Keratinocyte (primary cell): ENCODE measurements around the gene DUSP12. TPM values are rescaled to one million over a fixed set of nuclear protein-coding genes. Genes with fewer than 3 reads are reported as not detected.

Experiments used
- DNase-seq: peaks from one replicate; pipeline ENCODE4 v3.0.0-alpha.2; 2011; ENCODE audit warnings: low read depth, missing footprints, low spot score
- FAIRE-seq: peaks from 2 replicates; lab custom pipeline; 2011; peaks lifted over from hg19 to GRCh38; lab: Jason Lieb, UNC
- H2AFZ ChIP-seq: 2 replicates; pipeline ENCODE4 v1.6.0; 2012; ENCODE audit warnings: low read length, control low read depth, inconsistent platforms; ENCODE audit not compliant: control insufficient read depth
- H3K27ac ChIP-seq: 2 replicates; pipeline ENCODE4 v1.5.1; 2011; ENCODE audit warnings: low read length; ENCODE audit not compliant: control insufficient read depth, insufficient read depth
- H3K27me3 ChIP-seq: 3 replicates; pipeline ENCODE4 v1.6.0; 2011; ENCODE audit warnings: low read length; ENCODE audit not compliant: control insufficient read depth, insufficient read depth; ENCODE audit errors: extremely low read depth
- H3K36me3 ChIP-seq, 2 experiments: 2 replicates in 1 of 2; 3 replicates in 1 of 2; pipeline ENCODE4 v1.5.1; 2011; ENCODE audit warnings: low read length in 2 of 2, mild to moderate bottlenecking in 1 of 2; ENCODE audit not compliant: control insufficient read depth in 2 of 2, insufficient read depth in 2 of 2; ENCODE audit errors: extremely low read depth in 1 of 2
- H3K4me1 ChIP-seq: 3 replicates; pipeline ENCODE4 v1.5.1; 2011; ENCODE audit warnings: low read length; ENCODE audit not compliant: control insufficient read depth, insufficient read depth; ENCODE audit errors: extremely low read depth
- H3K4me2 ChIP-seq: 3 replicates; pipeline ENCODE4 v1.6.0; 2011; ENCODE audit warnings: low read depth, low read length; ENCODE audit not compliant: control insufficient read depth, insufficient read depth; ENCODE audit errors: extremely low read depth
- H3K4me3 ChIP-seq, 3 experiments: fragments of 200-600 bp in 1 of 3; sonication (generic) in 1 of 3; 2 replicates in 2 of 3; 3 replicates in 1 of 3; pipeline ENCODE4 v1.5.1; 2011 to 2016; ENCODE audit warnings: low read length in 3 of 3, mild to moderate bottlenecking in 3 of 3, control low read depth in 2 of 3, inconsistent platforms in 1 of 3, low read depth in 1 of 3, mixed read lengths in 1 of 3, mixed run types in 1 of 3, moderate library complexity in 1 of 3; ENCODE audit not compliant: control insufficient read depth in 2 of 3, insufficient read depth in 2 of 3; ENCODE audit errors: extremely low read depth in 1 of 3
- H3K79me2 ChIP-seq: 2 replicates; pipeline ENCODE4 v1.6.0; 2012; ENCODE audit warnings: low read length; ENCODE audit not compliant: control insufficient read depth, insufficient read depth
- H3K9ac ChIP-seq: 3 replicates; pipeline ENCODE4 v1.6.0; 2011; ENCODE audit warnings: low read length; ENCODE audit not compliant: control insufficient read depth, insufficient read depth; ENCODE audit errors: extremely low read depth
- H3K9me1 ChIP-seq: 3 replicates; pipeline ENCODE4 v1.6.0; 2011; ENCODE audit warnings: low read length; ENCODE audit not compliant: control insufficient read depth, insufficient read depth; ENCODE audit errors: extremely low read depth
- H3K9me3 ChIP-seq: 2 replicates; pipeline ENCODE4 v1.5.1; 2012; ENCODE audit warnings: low read depth, low read length; ENCODE audit not compliant: control insufficient read depth
- H4K20me1 ChIP-seq: 3 replicates; pipeline ENCODE4 v1.6.0; 2011; ENCODE audit warnings: low read length; ENCODE audit not compliant: control insufficient read depth, insufficient read depth; ENCODE audit errors: extremely low read depth
- EZH2 ChIP-seq: IDR thresholded peaks from one replicate; pipeline ENCODE4 v1.6.1; 2012; ENCODE audit warnings: inconsistent platforms, mild to moderate bottlenecking, low read length, moderate library complexity
- dilution Hi-C: fragments of 300-500 bp; cut with MboI; formaldehyde crosslinking; loops from one replicate; pipeline ENCODE4 v1.7.0; 2020; ENCODE audit warnings: low sequenced_read_pairs; ENCODE audit not compliant: extremely low pct_ligation_motif_present
- polyA minus RNA-seq, 3 experiments: library from RNA; depleted of rRNA, polyadenylated mRNA; stranded (reverse); fragments of >200 nt; gene quantifications; 1 replicate in 1 of 3; 2 replicates in 1 of 3; 3 replicates in 1 of 3; pipeline ENCODE4 v1.2.3, GENCODE V29; 2011
- polyA plus RNA-seq, 5 experiments: library from polyadenylated mRNA; depleted of rRNA in 3 of 5; stranded (reverse) in 3 of 5; stranded (forward) in 1 of 5; unstranded in 1 of 5; fragments of >200 nt; gene quantifications; 1 replicate in 1 of 5; 2 replicates in 3 of 5; 3 replicates in 1 of 5; pipeline versions ENCODE4 v1.2.1 to v1.2.3, GENCODE V29; 2011 to 2012; ENCODE audit warnings: missing spikeins in 2 of 5, low read depth in 1 of 5, low replicate concordance in 1 of 5
- TF ChIP-seq, protein P1 (sequence below), 3 experiments: IDR thresholded peaks in 1 of 3; conservative IDR thresholded peaks in 1 of 3; optimal IDR thresholded peaks in 1 of 3; 2 replicates in 2 of 3; 3 replicates in 1 of 3; pipeline versions ENCODE3 to v1.5.1; 2011; ENCODE audit warnings: low read length in 3 of 3, mild to moderate bottlenecking in 3 of 3, moderate library complexity in 2 of 3, control low read depth in 1 of 3, inconsistent platforms in 1 of 3; ENCODE audit not compliant: insufficient read depth in 2 of 3; ENCODE audit errors: extremely low read depth in 1 of 3

Gene DUSP12, protein sequence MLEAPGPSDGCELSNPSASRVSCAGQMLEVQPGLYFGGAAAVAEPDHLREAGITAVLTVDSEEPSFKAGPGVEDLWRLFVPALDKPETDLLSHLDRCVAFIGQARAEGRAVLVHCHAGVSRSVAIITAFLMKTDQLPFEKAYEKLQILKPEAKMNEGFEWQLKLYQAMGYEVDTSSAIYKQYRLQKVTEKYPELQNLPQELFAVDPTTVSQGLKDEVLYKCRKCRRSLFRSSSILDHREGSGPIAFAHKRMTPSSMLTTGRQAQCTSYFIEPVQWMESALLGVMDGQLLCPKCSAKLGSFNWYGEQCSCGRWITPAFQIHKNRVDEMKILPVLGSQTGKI
- polyA plus RNA-seq, result 22.6 to 35.3 TPM (median 27.6 TPM) in 3 replicates
- polyA plus RNA-seq (2011; ENCODE audit: low read depth), result 11.8 TPM
- 28.6 and 37.5 TPM in 2 replicates for polyA plus RNA-seq (2011; cell fraction: cytosol; rRNA removed)
- polyA plus RNA-seq (2011; cell fraction: nucleus; rRNA removed), result 22.4 and 24.5 TPM in 2 replicates
- 21.4 and 22.4 TPM in 2 replicates for polyA plus RNA-seq (2012; ENCODE audit: low replicate concordance)
- 2.3 to 16.0 TPM (median 4.9 TPM) in 3 replicates for polyA minus RNA-seq
- 18.2 TPM for polyA minus RNA-seq (2011; cell fraction: cytosol; rRNA and poly(A)+ RNA removed)
- 4.6 and 5.5 TPM in 2 replicates for polyA minus RNA-seq (2011; cell fraction: nucleus; rRNA and poly(A)+ RNA removed)

DNA sequence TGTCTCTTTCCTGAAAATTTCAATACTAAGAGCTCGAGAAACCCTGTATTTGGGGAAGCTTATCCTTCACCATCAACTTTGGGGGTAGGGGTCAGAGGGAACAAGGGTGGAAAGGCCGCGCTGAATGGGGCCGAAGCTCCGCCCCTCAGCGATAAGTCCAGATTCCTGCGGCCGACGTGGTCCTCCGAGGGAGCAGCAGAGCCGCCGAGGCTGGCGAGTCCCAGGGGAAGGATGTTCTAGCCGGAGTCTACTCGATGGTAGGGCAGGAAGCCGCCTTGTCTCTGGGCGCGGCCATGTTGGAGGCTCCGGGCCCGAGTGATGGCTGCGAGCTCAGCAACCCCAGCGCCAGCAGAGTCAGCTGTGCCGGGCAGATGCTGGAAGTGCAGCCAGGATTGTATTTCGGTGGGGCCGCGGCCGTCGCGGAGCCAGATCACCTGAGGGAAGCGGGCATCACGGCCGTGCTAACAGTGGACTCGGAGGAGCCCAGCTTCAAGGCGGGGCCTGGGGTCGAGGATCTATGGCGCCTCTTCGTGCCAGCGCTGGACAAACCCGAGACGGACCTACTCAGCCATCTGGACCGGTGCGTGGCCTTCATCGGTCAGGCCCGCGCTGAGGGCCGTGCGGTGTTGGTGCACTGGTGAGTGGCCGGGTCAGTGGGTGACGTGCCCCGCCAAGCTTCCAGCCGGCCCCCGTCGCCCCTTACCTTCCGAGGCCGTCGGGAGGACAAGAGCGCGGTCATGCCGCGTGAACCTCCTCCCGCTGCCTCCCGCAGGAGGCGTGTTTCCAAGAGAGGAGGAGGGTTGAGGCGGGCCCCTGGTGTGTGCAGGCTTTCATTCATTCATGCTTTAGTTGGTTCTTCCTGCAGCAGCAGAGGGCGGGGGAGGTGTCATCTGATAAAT lies at the start of gene DUSP12:
DUSP12 (plus strand) TSS at position 278 of the 899 bp plus-strand sequence; CDS start at position 294, 16 bp downstream.
- Histone ChIP-seq H3K9me3 (no peaks in the 10 kb centered on the region), H3K4me1 (peaks cover 14% of the 10 kb centered on the region), H3K4me2 (peak within 1 kb of the TSS; percentile 96), H3K4me3 (peak within 1 kb of the TSS; percentile 87 to 96 (median 93)), H3K79me2 (peaks cover 28% of the 10 kb centered on the region), H3K9ac (peak within 1 kb of the TSS; percentile 96), H3K9me1 (no peaks in the 10 kb centered on the region), H3K27ac (peak within 1 kb of the TSS; percentile 93), H3K27me3 (no peaks in the 10 kb centered on the region), H4K20me1 (no peaks in the 10 kb centered on the region), H3K36me3 (peaks cover 8 to 11% of the 10 kb centered on the region in 2 experiments), H2AFZ (peak within 1 kb of the TSS; percentile 98)
- TF ChIP-seq, protein P1, sequence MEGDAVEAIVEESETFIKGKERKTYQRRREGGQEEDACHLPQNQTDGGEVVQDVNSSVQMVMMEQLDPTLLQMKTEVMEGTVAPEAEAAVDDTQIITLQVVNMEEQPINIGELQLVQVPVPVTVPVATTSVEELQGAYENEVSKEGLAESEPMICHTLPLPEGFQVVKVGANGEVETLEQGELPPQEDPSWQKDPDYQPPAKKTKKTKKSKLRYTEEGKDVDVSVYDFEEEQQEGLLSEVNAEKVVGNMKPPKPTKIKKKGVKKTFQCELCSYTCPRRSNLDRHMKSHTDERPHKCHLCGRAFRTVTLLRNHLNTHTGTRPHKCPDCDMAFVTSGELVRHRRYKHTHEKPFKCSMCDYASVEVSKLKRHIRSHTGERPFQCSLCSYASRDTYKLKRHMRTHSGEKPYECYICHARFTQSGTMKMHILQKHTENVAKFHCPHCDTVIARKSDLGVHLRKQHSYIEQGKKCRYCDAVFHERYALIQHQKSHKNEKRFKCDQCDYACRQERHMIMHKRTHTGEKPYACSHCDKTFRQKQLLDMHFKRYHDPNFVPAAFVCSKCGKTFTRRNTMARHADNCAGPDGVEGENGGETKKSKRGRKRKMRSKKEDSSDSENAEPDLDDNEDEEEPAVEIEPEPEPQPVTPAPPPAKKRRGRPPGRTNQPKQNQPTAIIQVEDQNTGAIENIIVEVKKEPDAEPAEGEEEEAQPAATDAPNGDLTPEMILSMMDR (optimal IDR thresholded peaks at IDR 0.05 in 1 of 3, IDR thresholded peaks at IDR 0.05 in 1 of 3, conservative IDR thresholded peaks at IDR 0.05 in 1 of 3; ENCODE audit: extremely low read depth in 1 of 3, insufficient read depth in 2 of 3, low read length in 3 of 3), result peak in 2 of 3 experiments; percentile 16 to 64
- TF ChIP-seq EZH2, result no peak
- FAIRE-seq, result peak; percentile 52
- no peak for DNase-seq
- dilution Hi-C loops, result no loop called here

GRCh38 chr1:161702250-161702649 lies 47.3 kb upstream of the DUSP12 start:
- H3K9me1 ChIP-seq, result no peaks in the 10 kb centered on the region
- TF ChIP-seq, protein P1 (optimal IDR thresholded peaks at IDR 0.05 in 1 of 3, IDR thresholded peaks at IDR 0.05 in 1 of 3, conservative IDR thresholded peaks at IDR 0.05 in 1 of 3; ENCODE audit: extremely low read depth in 1 of 3, insufficient read depth in 2 of 3, low read length in 3 of 3), result no peak
- TF ChIP-seq EZH2, result no peak
- H3K4me2 ChIP-seq, result no peak overlapping the region
- H3K79me2 ChIP-seq, result no peaks in the 10 kb centered on the region
- H3K9me3 ChIP-seq, result no peaks in the 10 kb centered on the region
- no peaks in the 10 kb centered on the region for H4K20me1 ChIP-seq
- FAIRE-seq, result no peak
- no peak for DNase-seq
- H3K9ac ChIP-seq, result no peak overlapping the region
- dilution Hi-C loops, result no loop called here
- no peak overlapping the region for H3K27ac ChIP-seq
- H3K4me3 ChIP-seq, result no peak overlapping the region
- H3K36me3 ChIP-seq, result no peaks in the 10 kb centered on the region
- H2AFZ ChIP-seq, result no peak overlapping the region
- H3K27me3 ChIP-seq, result no peaks in the 10 kb centered on the region
- peaks cover 13% of the 10 kb centered on the region for H3K4me1 ChIP-seq
